IMR-90 (cell line): Measurements from ENCODE around the gene PLEKHA4. TPM values are rescaled to one million over a fixed set of nuclear protein-coding genes. Genes with fewer than 3 reads are reported as not detected.

Experiments
- ATAC-seq: fragments of 200-7000 bp; cut with Tn5 transposase; 2 replicates; pipeline ENCODE4 v1.9.1; 2020; ENCODE audit warnings: low read depth, mild to moderate bottlenecking, moderate library complexity
- BruUV-seq: library from RNA; stranded (reverse); fragments of 400-500 nt; replicated peaks from 2 replicates; lab custom pipeline; 2021; lab: Mats Ljungman, UMichigan
- CTCF ChIA-PET: fragments of 300-600 bp; formaldehyde crosslinking; extraction: SDS; loops from one replicate; lab custom pipeline; 2021; ENCODE audit warnings: antibody characterized with exemption; lab: Yijun Ruan, JAX
- POLR2A ChIA-PET: fragments of 300-600 bp; sonication (Branson Sonifier 250); formaldehyde crosslinking; loops from one replicate; lab custom pipeline; 2022; ENCODE audit warnings: antibody characterized with exemption; ENCODE audit not compliant: unreplicated experiment; lab: Charles Lee
- DNase-seq: peaks from one replicate; pipeline ENCODE4 v3.0.0; 2013
- H2AFZ ChIP-seq: replicated peaks from 2 replicates; pipeline ENCODE3; 2013; ENCODE audit warnings: low read length, mild to moderate bottlenecking; ENCODE audit not compliant: poor library complexity
- H2AK5ac ChIP-seq: 2 replicates; pipeline ENCODE4 v1.6.1; 2013; ENCODE audit warnings: low read depth, low read length, inconsistent platforms
- H2AK9ac ChIP-seq: replicated peaks from 2 replicates; pipeline ENCODE3; 2013; ENCODE audit warnings: mild to moderate bottlenecking, low read depth, low read length, moderate library complexity; ENCODE audit not compliant: poor library complexity
- H2BK120ac ChIP-seq: 2 replicates; pipeline ENCODE4 v1.6.1; 2013; ENCODE audit warnings: low read depth, low read length, inconsistent platforms
- H2BK15ac ChIP-seq: 3 replicates; pipeline ENCODE4 v1.6.1; 2013; ENCODE audit warnings: low read depth, low read length, inconsistent platforms
- H2BK20ac ChIP-seq: 2 replicates; pipeline ENCODE4 v1.6.1; 2013; ENCODE audit warnings: low read depth, mild to moderate bottlenecking, inconsistent platforms, low read length, moderate library complexity
- H2BK5ac ChIP-seq: 2 replicates; pipeline ENCODE4 v1.6.1; 2013; ENCODE audit warnings: mild to moderate bottlenecking, low read depth, low read length, inconsistent platforms; ENCODE audit not compliant: poor library complexity, severe bottlenecking
- H3K14ac ChIP-seq: replicated peaks from 2 replicates; pipeline ENCODE4 v1.6.1; 2013; ENCODE audit warnings: low read depth, low read length, inconsistent platforms
- H3K18ac ChIP-seq: 2 replicates; pipeline ENCODE4 v1.6.1; 2013; ENCODE audit warnings: low read depth, low read length, control low read depth
- H3K23ac ChIP-seq: 2 replicates; pipeline ENCODE4 v1.6.1; 2013; ENCODE audit warnings: low read depth, low read length, inconsistent platforms
- H3K27ac ChIP-seq: 2 replicates; pipeline ENCODE4 v1.5.1; 2013; ENCODE audit warnings: mild to moderate bottlenecking, control low read depth, low read length; ENCODE audit not compliant: insufficient read depth
- H3K27me3 ChIP-seq: 2 replicates; pipeline ENCODE4 v1.6.1; 2013; ENCODE audit warnings: low read length; ENCODE audit not compliant: control insufficient read depth, insufficient read depth
- H3K36me3 ChIP-seq: 2 replicates; pipeline ENCODE4 v1.6.1; 2013; ENCODE audit warnings: low read length, mixed read lengths; ENCODE audit not compliant: control insufficient read depth, insufficient read depth
- H3K4ac ChIP-seq: 2 replicates; pipeline ENCODE4 v1.6.1; 2013; ENCODE audit warnings: low read depth, low read length, inconsistent platforms
- H3K4me1 ChIP-seq: 2 replicates; pipeline ENCODE4 v1.6.1; 2013; ENCODE audit warnings: low read length, mixed read lengths; ENCODE audit not compliant: control insufficient read depth, insufficient read depth
- H3K4me2 ChIP-seq: 2 replicates; pipeline ENCODE4 v1.6.1; 2013; ENCODE audit warnings: low read depth, mild to moderate bottlenecking, control low read depth, low read length, moderate library complexity
- H3K4me3 ChIP-seq: 2 replicates; pipeline ENCODE4 v1.5.1; 2013; ENCODE audit warnings: low read depth, mild to moderate bottlenecking, control low read depth, low read length, moderate library complexity; ENCODE audit not compliant: insufficient read depth
- H3K56ac ChIP-seq: 2 replicates; pipeline ENCODE4 v1.6.1; 2013; ENCODE audit warnings: low read length, inconsistent platforms; ENCODE audit not compliant: insufficient read depth; ENCODE audit errors: extremely low read depth
- H3K79me1 ChIP-seq, 2 experiments: 2 replicates each; pipeline ENCODE4 v1.6.1; 2013; ENCODE audit warnings: low read length in 2 of 2, inconsistent platforms in 1 of 2, low read depth in 1 of 2
- H3K9ac ChIP-seq: 2 replicates; pipeline ENCODE4 v1.6.1; 2013; ENCODE audit warnings: low read depth, low read length, control low read depth
- H3K9me1 ChIP-seq: 2 replicates; pipeline ENCODE4 v1.6.1; 2013; ENCODE audit warnings: low read length, inconsistent platforms; ENCODE audit not compliant: insufficient read depth
- H3K9me3 ChIP-seq: 2 replicates; pipeline ENCODE4 v1.6.1; 2013; ENCODE audit warnings: low read length; ENCODE audit not compliant: control insufficient read depth, insufficient read depth
- H4K20me1 ChIP-seq: 2 replicates; pipeline ENCODE4 v1.6.1; 2013; ENCODE audit warnings: low read length, inconsistent platforms; ENCODE audit not compliant: insufficient read depth
- H4K5ac ChIP-seq: 2 replicates; pipeline ENCODE4 v1.6.1; 2013; ENCODE audit warnings: mild to moderate bottlenecking, low read depth, low read length, control low read depth
- H4K8ac ChIP-seq, 2 experiments: 2 replicates each; pipeline ENCODE4 v1.6.1; 2013; ENCODE audit warnings: low read depth in 2 of 2, low read length in 2 of 2, control low read depth in 1 of 2, inconsistent platforms in 1 of 2
- H4K91ac ChIP-seq: 2 replicates; pipeline ENCODE4 v1.6.1; 2013; ENCODE audit warnings: low read depth, low read length, inconsistent platforms; ENCODE audit not compliant: insufficient read depth
- CEBPB ChIP-seq: IDR thresholded peaks from 2 replicates; pipeline ENCODE4 v1.6.1; 2012; ENCODE audit warnings: low read depth, low read length, improper control_type of control experiment
- FOS ChIP-seq: fragments of 150-350 bp; IDR thresholded peaks from 2 replicates; pipeline ENCODE4 v1.6.1; 2016; ENCODE audit warnings: low read depth, low read length
- MXI1 ChIP-seq: IDR thresholded peaks from 2 replicates; pipeline ENCODE4 v1.6.1; 2012; ENCODE audit warnings: low read depth, mild to moderate bottlenecking, low read length, moderate library complexity, borderline replicate concordance
- WGBS, 2 experiments: methylation state at CpG; one replicate each; pipeline versions ENCODE4 v1.1.5 to v1.1.7; 2013; ENCODE audit warnings: missing lambda C conversion rate in 2 of 2; ENCODE audit not compliant: insufficient read length in 1 of 2; ENCODE audit errors: extremely low coverage in 2 of 2; 5-methylcytosine and 5-hydroxymethylcytosine counted together
- dilution Hi-C: fragments of 300-500 bp; cut with HindIII; formaldehyde crosslinking; loops from one replicate; pipeline ENCODE4 v1.14.3; 2018; ENCODE audit warnings: low sequenced_read_pairs; ENCODE audit not compliant: unreplicated experiment
- in situ Hi-C: fragments of 300-500 bp; cut with MboI; formaldehyde crosslinking; loops from 3 replicates; pipeline ENCODE4 v1.14.3; 2019; ENCODE audit warnings: low sequenced_read_pairs, inconsistent platforms, mixed read lengths
- intact Hi-C: fragments of 100-400 bp; cut with micrococcal nuclease; formaldehyde crosslinking; loops from 2 replicates; pipeline ENCODE4 v1.10.0; 2022
- polyA plus RNA-seq, 3 experiments: library from polyadenylated mRNA; depleted of rRNA; stranded (reverse); fragments of >200 nt; gene quantifications; 2 replicates each; pipeline ENCODE4 v1.2.3, GENCODE V29; 2012; ENCODE audit warnings: low replicate concordance in 1 of 3
- total RNA-seq: library from RNA; depleted of rRNA; stranded (reverse); fragments of >200 nt; gene quantifications from 2 replicates; pipeline ENCODE4 v1.2.3, GENCODE V29; 2012
- TF ChIP-seq, protein P1 (sequence below): fragments of 150-350 bp; IDR thresholded peaks from 2 replicates; pipeline ENCODE4 v1.6.1; 2016; ENCODE audit warnings: low read depth, mild to moderate bottlenecking, low read length, moderate library complexity, borderline replicate concordance

Gene PLEKHA4
- total and polyA plus RNA-seq, 2 of the 4 experiments (the other 2 are of a cell fraction) = 4.5 to 14.4 TPM

DNA sequence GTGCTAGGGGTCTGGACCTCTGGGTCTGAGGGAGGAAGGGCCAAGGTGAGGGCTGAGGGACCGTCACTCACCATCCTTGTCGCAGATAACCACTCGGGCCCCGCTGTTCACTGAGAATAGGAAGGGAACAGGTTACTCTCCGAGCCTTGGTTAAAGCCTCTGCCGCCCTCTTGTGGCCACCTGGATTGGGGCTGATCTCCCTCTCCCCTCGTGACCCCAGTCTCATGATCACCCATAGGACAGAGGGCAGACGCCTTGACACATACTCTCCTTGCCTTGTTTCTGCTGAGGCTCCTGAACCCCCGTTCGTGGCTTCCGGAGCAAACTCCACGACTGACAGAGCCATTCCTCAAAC, 32.7 kb downstream of the PLEKHA4 start (continued):
- TF ChIP-seq MXI1 = no peak

DNA sequence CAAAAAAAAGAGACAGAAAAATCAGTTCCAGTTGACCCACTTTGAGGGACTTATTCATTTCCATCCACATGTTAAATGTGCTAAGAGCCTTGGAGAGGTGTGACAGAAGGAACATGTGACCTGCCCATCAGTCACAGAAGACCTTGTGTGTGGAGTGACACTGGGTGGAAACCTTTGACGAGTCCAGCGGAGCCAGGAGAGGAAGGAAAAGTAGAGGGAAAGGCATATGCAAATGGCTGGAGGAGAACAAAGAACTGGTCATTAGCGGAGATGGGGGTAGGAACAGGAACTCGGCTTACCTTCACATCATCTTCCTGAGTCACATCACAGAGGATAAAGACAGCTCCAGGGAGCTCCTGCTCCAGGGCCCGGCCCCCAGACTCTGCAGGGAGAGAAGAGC, 34.4 kb downstream of the PLEKHA4 start:
- H3K79me1 ChIP-seq = 0 out of 4 replicates have a peak, but pooled peaks cover 0 to 4% of the 10 kb centered on the region in 2 experiments
- H3K14ac ChIP-seq = no peak overlapping the region
- no peaks in the 10 kb centered on the region for H3K9me1 ChIP-seq
- no peak overlapping the region for H3K9ac ChIP-seq
- WGBS, 2 experiments = 75% methylated on average over 2 of the region's 5 CpGs; no CpG with 5 or more reads in 1 of the 2 experiments
- no peak overlapping the region for H3K56ac ChIP-seq
- no peak overlapping the region for H2BK15ac ChIP-seq
- H2BK120ac ChIP-seq = no peak overlapping the region
- H3K27ac ChIP-seq = no peak overlapping the region
- H3K4me3 ChIP-seq = no peak overlapping the region
- intact Hi-C loops = no loop called here
- no peak overlapping the region for H2BK5ac ChIP-seq
- TF ChIP-seq FOS (no peak), CEBPB (no peak)
- TF ChIP-seq, protein P1, sequence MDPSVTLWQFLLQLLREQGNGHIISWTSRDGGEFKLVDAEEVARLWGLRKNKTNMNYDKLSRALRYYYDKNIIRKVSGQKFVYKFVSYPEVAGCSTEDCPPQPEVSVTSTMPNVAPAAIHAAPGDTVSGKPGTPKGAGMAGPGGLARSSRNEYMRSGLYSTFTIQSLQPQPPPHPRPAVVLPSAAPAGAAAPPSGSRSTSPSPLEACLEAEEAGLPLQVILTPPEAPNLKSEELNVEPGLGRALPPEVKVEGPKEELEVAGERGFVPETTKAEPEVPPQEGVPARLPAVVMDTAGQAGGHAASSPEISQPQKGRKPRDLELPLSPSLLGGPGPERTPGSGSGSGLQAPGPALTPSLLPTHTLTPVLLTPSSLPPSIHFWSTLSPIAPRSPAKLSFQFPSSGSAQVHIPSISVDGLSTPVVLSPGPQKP = no peak
- H3K4me1 ChIP-seq = peaks cover 12% of the 10 kb centered on the region
- no peak overlapping the region for H3K4me2 ChIP-seq
- H2BK20ac ChIP-seq = no peak overlapping the region
- dilution Hi-C loops = no loop called here
- ATAC-seq (no peak), DNase-seq (no peak)
- no peaks in the 10 kb centered on the region for H3K27me3 ChIP-seq
- no peak overlapping the region for H3K23ac ChIP-seq
- POLR2A ChIA-PET = no interaction called here
- no peak overlapping the region for H2AK5ac ChIP-seq
- H3K9me3 ChIP-seq = no peaks in the 10 kb centered on the region
- in situ Hi-C loops = loop anchor here (10.0 kb wide), 1 partner anchor 189 kb away; the partner anchor contains the start of gene CA11
- H3K36me3 ChIP-seq = peaks cover 15% of the 10 kb centered on the region
- no TSS peak for BruUV-seq
- no peak overlapping the region for H4K5ac ChIP-seq
- H4K20me1 ChIP-seq = no peaks in the 10 kb centered on the region
- H3K18ac ChIP-seq = no peak overlapping the region
- no peak overlapping the region for H2AFZ ChIP-seq
- H3K4ac ChIP-seq = no peak overlapping the region
- CTCF ChIA-PET = no interaction called here
- H4K91ac ChIP-seq = no peak overlapping the region
- no peak overlapping the region for H2AK9ac ChIP-seq
- no peak overlapping the region for H4K8ac ChIP-seq
